Calu3 (cell line): ENCODE data around the gene AMOTL1. TPM values are rescaled to one million over a fixed set of nuclear protein-coding genes. Genes with fewer than 3 reads are reported as not detected.

Experiments
- BruUV-seq: library from RNA; stranded (reverse); fragments of 400-500 nt; replicated peaks from 2 replicates; lab custom pipeline; 2021; lab: Mats Ljungman, UMichigan
- CTCF ChIA-PET: fragments of 300-600 bp; sonication (Branson Sonifier 250); formaldehyde crosslinking; loops from one replicate; lab custom pipeline; 2022; ENCODE audit warnings: antibody characterized with exemption; lab: Charles Lee
- DNase-seq: peaks from one replicate; pipeline ENCODE4 v3.0.0; 2022
- H3K27ac Mint-ChIP-seq: one replicate; pipeline ENCODE4 v1.8.0; 2022; ENCODE audit warnings: mixed read lengths; ENCODE audit not compliant: unreplicated experiment
- H3K27me3 Mint-ChIP-seq: one replicate; pipeline ENCODE4 v1.8.0; 2022; ENCODE audit warnings: mixed read lengths; ENCODE audit not compliant: unreplicated experiment
- H3K36me3 Mint-ChIP-seq: one replicate; pipeline ENCODE4 v1.8.0; 2022; ENCODE audit warnings: mild to moderate bottlenecking, moderate library complexity, mixed read lengths; ENCODE audit not compliant: insufficient read depth, unreplicated experiment
- H3K4me1 Mint-ChIP-seq: one replicate; pipeline ENCODE4 v1.8.0; 2022; ENCODE audit warnings: mild to moderate bottlenecking, low read depth, mixed read lengths; ENCODE audit not compliant: unreplicated experiment
- H3K4me3 Mint-ChIP-seq: one replicate; pipeline ENCODE4 v1.8.0; 2022; ENCODE audit warnings: mild to moderate bottlenecking, low read depth, moderate library complexity, mixed read lengths; ENCODE audit not compliant: unreplicated experiment
- H3K9me3 Mint-ChIP-seq: one replicate; pipeline ENCODE4 v1.8.0; 2022; ENCODE audit warnings: low read depth, mixed read lengths; ENCODE audit not compliant: unreplicated experiment
- intact Hi-C: fragments of 100-400 bp; cut with micrococcal nuclease; formaldehyde crosslinking; loops from one replicate; pipeline ENCODE4 v1.10.0; 2022; ENCODE audit not compliant: unreplicated experiment
- total RNA-seq: library from RNA; stranded (reverse); gene quantifications from 2 replicates; pipeline ENCODE4 v1.2.3, GENCODE V29; 2022
- TF ChIP-seq, protein P1 (sequence below): fragments of 200-600 bp; IDR thresholded peaks from one replicate; pipeline ENCODE4 v1.8.0; 2022; ENCODE audit warnings: antibody characterized with exemption; ENCODE audit not compliant: unreplicated experiment

AMOTL1 gene
- total RNA-seq, 1 experiment from 2014 or later: 24.2 TPM

DNA sequence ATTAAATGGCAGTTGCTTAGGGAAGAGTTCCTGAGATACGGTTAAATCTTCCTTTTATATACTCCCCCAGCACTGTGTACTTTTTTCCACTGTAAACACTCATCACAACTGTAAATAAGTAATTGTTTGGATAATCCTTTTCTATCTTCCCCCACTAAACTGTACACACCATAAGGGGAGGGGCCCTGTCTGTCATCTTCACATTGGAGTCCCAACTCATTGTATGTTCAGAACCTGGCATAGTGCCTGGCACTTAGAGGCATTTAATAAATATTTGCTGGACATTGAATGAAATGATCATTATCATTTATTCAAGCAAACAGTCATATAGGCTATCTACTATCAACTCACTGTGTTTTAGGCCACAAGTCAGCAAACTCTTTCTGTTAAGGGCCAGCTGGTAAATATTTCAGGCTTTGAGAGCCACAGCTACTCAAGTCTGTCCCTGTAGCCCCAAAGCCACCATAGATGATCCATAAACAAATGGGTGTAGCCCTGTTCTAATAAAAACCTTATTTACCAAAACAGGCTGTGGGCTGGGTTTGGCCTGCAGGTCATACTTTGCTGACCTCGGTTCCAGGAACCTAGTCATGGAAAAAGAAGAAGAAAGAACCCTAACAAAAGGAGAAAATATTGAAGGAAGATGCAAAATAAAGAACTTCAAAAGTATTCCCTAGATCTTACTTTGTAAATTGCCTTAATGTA is 70.0 kb downstream of the AMOTL1 start:
- Mint-ChIP-seq H3K9me3 (no peaks in the 10 kb centered on the region), H3K4me3 (no peak overlapping the region), H3K27ac (no peak overlapping the region), H3K4me1 (peaks cover 8% of the 10 kb centered on the region), H3K27me3 (no peaks in the 10 kb centered on the region), H3K36me3 (no peaks in the 10 kb centered on the region)
- intact Hi-C loops: no loop called here
- no peak for DNase-seq
- no TSS peak for BruUV-seq
- CTCF ChIA-PET: no interaction called here
- TF ChIP-seq, protein P1, sequence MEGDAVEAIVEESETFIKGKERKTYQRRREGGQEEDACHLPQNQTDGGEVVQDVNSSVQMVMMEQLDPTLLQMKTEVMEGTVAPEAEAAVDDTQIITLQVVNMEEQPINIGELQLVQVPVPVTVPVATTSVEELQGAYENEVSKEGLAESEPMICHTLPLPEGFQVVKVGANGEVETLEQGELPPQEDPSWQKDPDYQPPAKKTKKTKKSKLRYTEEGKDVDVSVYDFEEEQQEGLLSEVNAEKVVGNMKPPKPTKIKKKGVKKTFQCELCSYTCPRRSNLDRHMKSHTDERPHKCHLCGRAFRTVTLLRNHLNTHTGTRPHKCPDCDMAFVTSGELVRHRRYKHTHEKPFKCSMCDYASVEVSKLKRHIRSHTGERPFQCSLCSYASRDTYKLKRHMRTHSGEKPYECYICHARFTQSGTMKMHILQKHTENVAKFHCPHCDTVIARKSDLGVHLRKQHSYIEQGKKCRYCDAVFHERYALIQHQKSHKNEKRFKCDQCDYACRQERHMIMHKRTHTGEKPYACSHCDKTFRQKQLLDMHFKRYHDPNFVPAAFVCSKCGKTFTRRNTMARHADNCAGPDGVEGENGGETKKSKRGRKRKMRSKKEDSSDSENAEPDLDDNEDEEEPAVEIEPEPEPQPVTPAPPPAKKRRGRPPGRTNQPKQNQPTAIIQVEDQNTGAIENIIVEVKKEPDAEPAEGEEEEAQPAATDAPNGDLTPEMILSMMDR: no peak

DNA sequence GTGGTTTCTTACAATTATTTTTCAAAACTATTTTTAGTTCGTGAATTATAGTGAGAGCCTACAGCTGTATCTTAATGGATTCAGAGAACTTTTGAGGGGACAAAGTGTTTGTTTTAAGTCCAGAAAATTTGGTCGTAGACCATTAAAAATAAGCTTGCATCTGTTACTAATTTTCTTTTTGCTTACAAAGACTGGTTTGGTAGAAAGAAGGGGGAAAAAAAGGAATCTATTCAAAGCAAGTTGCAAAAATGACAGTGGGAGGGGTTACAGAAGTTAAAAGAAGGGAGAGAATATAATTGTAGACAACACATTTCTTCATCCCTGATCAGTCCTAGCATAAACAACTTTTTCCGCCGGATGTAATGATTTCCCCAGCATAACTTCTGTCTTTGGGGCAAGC is 72.1 kb downstream of the AMOTL1 start:
- Mint-ChIP-seq H3K27ac (no peak overlapping the region), H3K4me3 (no peak overlapping the region), H3K36me3 (no peaks in the 10 kb centered on the region), H3K27me3 (no peaks in the 10 kb centered on the region), H3K9me3 (no peaks in the 10 kb centered on the region), H3K4me1 (no peaks in the 10 kb centered on the region)
- no peak for DNase-seq
- CTCF ChIA-PET: interaction anchor here (0.5 kb wide), 1 partner anchor 1126 kb away, joined by 3 read pairs; no protein-coding TSS in a partner anchor
- intact Hi-C loops: no loop called here
- no TSS peak for BruUV-seq
- TF ChIP-seq, protein P1: no peak

DNA sequence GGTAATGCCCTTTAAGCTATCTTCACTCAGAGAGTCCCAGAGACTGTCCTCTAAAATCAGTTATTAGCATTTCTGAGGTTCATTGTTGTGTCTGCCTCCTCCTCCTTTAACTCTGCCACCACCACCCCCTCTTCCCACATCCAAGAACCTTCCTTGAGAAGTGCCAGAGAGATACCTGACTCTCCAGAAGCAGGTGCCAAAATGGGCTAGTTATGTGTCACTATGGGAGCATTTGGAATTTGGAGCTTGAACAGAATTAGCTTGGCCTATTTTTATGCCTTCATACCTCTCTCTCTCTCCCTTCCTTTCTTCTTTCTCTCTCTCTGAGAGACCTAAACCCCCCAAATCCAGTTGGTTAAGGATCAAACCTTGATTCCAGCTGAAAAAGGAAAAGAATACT is 75.9 kb downstream of the AMOTL1 start:
- Mint-ChIP-seq H3K27ac (no peak overlapping the region), H3K4me3 (no peak overlapping the region), H3K9me3 (no peaks in the 10 kb centered on the region), H3K36me3 (no peaks in the 10 kb centered on the region), H3K27me3 (no peaks in the 10 kb centered on the region), H3K4me1 (no peaks in the 10 kb centered on the region)
- TF ChIP-seq, protein P1: no peak
- DNase-seq: no peak
- CTCF ChIA-PET: no interaction called here
- no TSS peak for BruUV-seq
- intact Hi-C loops: no loop called here

DNA sequence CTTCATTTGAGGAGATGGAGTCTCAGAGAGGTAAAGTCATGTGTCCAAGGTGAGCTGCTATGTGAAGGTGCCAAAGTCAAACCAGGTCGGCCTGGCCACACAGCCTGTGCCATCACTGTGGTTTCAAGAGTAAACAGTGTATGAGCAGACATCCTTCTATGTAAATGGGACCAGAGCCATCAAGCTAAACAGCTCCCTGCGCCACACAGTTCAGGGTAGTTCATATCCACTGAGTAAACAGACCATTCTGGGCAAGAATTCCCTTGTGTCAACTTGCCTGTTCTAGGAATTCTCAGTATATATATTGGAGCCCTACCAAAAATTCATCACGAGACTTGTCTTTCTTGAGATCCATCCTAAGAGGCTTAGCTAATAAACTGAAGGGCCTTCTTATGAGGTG is 77.5 kb downstream of the AMOTL1 start:
- no peak overlapping the region for H3K4me3 Mint-ChIP-seq
- no peak for DNase-seq
- H3K9me3 Mint-ChIP-seq: no peaks in the 10 kb centered on the region
- TF ChIP-seq, protein P1: no peak
- H3K27me3 Mint-ChIP-seq: no peaks in the 10 kb centered on the region
- peaks cover 5% of the 10 kb centered on the region for H3K36me3 Mint-ChIP-seq
- BruUV-seq: no TSS peak
- H3K27ac Mint-ChIP-seq: no peak overlapping the region
- intact Hi-C loops: no loop called here
- CTCF ChIA-PET: no interaction called here
- H3K4me1 Mint-ChIP-seq: no peaks in the 10 kb centered on the region
